NCI-H1417 (cell line): ENCODE results near the gene KDM4E.

Experiments
- DNase-seq, 3 experiments: peaks; one replicate each; lab custom pipeline; 2025; lab: John Stamatoyannopoulos, UW

Gene KDM4E

GRCh38 chr11:95050595-95051202, 25.6 kb downstream of the KDM4E start:
- no peak for DNase-seq

- no peak for DNase-seq
Measured at GRCh38 chr11:95054356-95054755, 29.3 kb downstream of the KDM4E start.

DNA sequence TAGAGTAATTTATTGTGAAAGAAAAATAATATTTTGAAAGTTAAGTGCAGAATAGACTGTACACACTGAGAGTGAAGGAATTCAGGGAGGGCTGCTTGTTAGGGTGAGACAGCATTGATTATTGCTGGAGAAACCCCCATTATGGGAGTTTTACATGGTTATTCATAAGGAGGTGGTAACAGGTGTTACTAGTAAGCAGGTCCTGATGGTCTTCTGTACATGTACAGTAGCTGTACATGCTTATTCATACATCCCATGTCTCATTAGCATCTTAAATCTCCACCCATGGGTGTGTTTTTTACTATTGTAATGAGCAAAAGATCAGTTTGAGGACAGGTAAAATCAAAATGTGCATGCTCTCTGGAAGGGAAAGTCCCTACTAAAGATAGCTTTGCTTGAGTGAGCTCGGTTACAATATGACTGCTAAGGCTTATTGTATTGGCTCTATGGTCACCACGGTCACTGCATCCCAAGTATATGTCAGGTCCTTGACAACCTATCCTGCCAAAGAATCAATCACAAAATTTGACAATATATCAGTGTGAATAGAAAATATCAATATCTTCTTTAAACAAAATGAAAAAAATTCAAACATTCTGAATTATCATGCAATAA, 30.3 kb downstream of the KDM4E start:
- DNase-seq: no peak

DNA sequence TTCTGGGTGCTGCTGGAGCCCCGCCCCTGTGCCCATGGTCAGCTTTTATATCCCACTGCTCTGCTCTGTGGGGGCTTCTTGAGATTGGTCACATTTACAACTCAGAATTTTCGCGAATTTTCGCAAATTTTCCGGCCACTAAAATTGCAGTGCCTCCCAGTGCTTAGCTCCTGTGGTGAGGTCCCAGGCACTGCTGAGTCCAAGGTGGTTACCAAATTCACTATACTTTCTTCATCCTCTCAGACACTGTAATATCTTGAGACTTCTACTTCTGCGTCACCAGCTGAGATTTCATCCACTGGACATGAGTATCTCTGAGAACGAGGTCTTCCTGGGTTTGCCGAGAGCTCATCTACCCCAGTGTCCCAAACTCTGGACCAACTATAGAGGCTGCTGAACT, 32.9 kb downstream of the KDM4E start:
- DNase-seq: no peak

DNA sequence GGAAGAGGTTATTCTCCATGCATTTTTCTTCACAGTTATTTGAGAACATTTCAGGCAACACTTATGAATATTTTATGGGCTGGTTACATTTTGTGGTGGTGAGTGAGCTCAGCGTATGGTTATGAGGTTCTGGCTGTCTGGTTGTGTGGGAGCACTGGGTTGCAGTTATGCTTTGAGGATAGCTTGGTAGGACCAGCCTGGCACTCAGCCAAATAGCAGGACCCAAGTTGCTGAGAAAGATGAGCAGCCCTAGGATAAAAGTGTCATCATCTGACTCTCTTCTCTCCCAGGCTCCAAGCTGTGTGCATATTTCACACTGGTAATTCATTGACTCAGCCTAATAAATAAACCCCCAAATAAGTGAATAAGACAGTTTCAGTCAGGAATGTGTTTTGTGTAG, 33.6 kb downstream of the KDM4E start:
- DNase-seq: no peak

- no peak for DNase-seq
Measured at GRCh38 chr11:95059046-95059445, 34.0 kb downstream of the KDM4E start.

GRCh38 chr11:95065336-95065735, 40.3 kb downstream of the KDM4E start:
- DNase-seq: peak; percentile 30 to 71 (median 49)

DNA sequence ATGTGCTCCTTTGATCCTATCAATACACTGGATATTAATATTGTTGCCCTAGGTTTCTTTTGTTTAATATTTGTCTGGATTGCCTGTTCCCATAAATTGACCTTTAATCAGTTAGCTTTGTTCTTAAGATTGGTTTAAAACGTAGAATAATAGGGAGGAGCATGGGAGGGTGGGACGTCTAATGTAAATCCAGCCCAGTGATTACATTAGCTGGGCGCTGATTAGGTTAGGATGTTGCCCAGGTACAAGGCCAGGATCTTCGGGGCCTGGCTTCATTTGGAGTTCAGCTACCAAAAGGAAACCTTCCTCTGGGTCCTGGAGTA, 41.6 kb downstream of the KDM4E start, which contains the start of gene SRSF8:
SRSF8 (plus strand) TSS at position 204 of the 323 bp plus-strand sequence. CDS start 308 bp downstream, outside the sequence.
- DNase-seq: peak in 1 of 3 experiments; percentile 95

DNA sequence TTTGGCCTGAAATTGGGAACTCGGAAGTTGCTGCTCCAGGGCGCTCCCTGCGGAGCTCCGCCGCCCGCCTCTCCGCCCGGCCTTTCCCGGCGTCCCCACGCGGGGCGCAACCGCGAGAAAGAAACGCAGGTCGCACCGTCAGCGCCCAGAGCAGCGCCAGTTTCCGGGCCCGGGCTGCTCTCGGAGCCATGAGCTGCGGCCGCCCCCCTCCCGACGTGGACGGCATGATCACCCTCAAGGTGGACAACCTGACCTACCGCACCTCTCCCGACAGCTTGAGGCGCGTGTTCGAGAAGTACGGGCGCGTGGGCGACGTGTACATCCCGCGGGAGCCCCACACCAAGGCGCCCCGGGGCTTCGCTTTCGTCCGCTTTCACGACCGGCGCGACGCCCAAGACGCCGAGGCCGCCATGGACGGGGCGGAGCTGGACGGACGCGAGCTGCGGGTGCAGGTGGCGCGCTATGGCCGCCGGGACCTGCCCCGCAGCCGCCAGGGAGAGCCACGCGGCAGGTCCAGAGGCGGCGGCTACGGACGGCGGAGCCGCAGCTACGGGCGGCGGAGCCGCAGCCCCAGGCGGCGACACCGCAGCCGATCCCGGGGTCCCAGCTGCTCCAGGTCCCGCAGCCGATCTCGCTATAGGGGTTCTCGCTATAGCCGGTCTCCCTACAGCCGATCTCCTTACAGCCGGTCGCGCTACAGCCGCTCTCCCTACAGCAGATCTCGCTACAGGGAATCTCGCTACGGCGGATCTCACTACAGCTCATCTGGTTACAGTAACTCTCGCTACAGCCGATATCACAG, 42.2 kb downstream of the KDM4E start:
- peak; percentile 63 to 96 (median 95) for DNase-seq

- peak in 1 of 3 experiments; percentile 30 for DNase-seq
Measured at GRCh38 chr11:95067841-95068219, 42.8 kb downstream of the KDM4E start.

DNA sequence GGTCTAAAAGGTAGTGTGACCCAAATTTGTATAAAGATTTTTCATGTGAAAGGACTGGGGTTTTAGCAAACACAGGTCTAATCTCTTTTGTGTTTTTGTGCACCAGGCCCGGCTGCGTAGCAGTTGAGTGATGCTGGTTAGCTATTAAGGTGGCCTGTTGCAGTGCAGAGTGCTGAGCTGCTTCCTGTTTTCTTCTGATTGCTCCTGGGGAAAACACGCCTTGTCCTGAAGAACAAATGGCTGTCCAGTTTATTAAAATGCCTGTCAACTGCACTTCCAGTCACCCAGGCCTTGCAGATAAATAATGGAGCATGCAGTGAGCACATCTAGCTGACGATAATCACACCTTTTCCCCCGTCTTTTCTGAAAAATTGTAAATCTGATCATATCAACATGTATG, 43.5 kb downstream of the KDM4E start:
- peak; percentile 77 to 98 (median 81) for DNase-seq

GRCh38 chr11:95070471-95070870, 45.4 kb downstream of the KDM4E start:
- no peak for DNase-seq

DNA sequence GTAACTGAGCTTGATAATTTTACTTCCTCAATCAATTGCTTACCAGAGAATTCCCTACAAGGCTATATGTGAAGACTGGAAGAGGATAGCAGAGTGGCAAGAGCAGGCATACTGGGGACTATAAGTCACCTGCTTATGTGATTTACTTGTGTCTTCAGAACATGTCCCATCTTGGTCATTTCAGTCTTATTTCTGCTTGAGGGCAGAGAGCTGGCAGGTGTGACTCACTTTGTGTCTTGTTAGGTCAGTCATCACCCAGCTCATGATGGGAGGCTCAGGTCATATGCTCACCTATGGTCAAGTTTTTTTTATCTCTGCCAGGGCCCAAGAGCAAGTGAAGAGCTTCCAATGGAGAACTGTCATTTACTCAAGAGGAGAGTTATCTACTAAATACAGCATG, 47.9 kb downstream of the KDM4E start:
- DNase-seq: no peak

DNA sequence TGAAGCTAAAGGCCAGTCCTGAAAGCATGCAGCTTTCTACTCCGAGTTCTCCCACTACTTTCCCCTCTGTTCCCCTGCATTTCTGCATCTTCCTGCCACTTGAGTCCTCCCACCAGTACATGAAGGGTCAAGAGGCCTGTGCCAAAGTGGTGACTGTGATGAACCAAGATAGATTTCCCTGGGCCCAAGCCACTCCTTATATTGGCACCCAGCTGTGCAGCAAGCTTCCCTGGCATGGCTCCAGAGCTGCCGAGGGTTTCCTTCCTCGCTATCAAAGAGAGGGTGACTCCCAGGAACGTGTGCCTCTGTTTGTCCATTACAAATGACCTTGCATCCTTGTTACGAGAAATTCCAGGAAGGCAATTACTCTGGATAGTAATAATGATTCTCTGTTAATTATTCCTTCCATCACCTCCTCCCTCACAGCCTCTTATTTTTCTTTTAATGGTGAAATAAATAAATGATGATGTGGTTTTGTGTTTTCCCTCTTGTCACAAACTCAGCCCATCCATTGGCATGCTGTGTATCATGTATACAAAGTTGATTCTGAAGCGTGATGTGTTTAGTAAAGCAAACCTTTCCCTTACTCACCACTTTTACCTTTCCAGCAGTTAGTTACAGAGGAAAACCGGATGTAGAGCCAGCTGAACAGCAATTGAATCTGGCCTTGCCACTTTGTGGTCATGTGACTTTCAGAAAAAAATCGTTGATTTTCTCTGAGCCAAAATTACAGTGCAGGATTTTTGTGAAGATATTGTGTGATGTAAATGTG, 49.9 kb downstream of the KDM4E start:
- DNase-seq: peak; percentile 42 to 68 (median 45)

- no peak for DNase-seq
Measured at GRCh38 chr11:95076416-95076815, 51.4 kb downstream of the KDM4E start.

GRCh38 chr11:95076981-95077380, 51.9 kb downstream of the KDM4E start:
- DNase-seq: no peak
